Hepatocyte (in vitro differentiated cells): ENCODE measurements around the gene KCP.

Experiments used
- EZH2 ChIP-seq: fragments of 200-600 bp; sonication (generic); IDR thresholded peaks from 2 replicates; pipeline ENCODE4 v1.6.1; 2016; ENCODE audit warnings: antibody characterized with exemption, mild to moderate bottlenecking, borderline replicate concordance
- TF ChIP-seq, protein P1 (sequence below): fragments of 200-600 bp; sonication (generic); IDR thresholded peaks from 2 replicates; pipeline ENCODE4 v1.5.1; 2016; ENCODE audit warnings: antibody characterized with exemption, mild to moderate bottlenecking; ENCODE audit not compliant: poor library complexity

DNA sequence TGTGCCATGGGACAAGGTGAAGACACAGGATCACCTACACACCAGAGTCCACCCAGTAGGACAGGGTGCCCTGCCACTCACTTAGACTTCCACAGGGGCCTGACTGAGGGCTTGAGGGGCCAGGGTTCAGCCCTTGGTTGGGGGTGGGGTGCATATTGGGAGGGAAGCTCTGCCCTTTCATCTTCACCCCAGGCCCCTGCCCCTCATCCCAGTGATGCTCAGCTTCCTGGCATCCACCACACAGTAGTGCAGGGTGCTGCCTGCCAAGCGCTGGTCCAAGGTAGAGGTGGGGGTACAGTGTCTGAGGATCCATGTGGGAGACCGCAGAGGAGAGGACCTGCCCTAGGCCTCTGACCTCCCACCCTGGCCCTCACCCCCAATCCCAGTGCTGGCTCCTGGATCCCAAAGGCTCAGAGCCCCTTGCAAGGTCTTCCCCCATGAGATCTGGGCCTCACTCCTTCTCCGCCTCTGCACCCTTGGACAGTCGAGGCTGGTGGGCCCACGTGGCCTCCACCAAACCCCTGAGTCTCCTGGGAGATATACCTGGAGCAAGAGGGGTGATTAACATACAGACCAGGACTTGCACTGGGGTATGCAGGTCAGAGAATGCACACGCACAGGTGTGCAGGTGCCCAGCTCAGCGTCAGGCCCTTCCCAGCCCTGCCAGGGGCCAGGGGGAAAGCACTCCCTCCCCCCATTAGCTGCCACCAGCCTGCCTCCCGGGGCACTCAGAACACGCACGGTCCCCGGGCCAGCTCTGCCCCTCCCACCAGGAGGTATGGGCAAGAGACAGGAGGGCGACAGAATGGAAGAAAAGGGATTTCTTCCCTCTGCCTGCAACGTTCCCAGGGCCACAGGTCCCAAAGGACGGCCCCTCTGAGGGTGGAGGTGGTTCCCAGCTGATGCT lies 18.6 kb upstream of the KCP start:
- TF ChIP-seq EZH2: no peak
- TF ChIP-seq, protein P1, sequence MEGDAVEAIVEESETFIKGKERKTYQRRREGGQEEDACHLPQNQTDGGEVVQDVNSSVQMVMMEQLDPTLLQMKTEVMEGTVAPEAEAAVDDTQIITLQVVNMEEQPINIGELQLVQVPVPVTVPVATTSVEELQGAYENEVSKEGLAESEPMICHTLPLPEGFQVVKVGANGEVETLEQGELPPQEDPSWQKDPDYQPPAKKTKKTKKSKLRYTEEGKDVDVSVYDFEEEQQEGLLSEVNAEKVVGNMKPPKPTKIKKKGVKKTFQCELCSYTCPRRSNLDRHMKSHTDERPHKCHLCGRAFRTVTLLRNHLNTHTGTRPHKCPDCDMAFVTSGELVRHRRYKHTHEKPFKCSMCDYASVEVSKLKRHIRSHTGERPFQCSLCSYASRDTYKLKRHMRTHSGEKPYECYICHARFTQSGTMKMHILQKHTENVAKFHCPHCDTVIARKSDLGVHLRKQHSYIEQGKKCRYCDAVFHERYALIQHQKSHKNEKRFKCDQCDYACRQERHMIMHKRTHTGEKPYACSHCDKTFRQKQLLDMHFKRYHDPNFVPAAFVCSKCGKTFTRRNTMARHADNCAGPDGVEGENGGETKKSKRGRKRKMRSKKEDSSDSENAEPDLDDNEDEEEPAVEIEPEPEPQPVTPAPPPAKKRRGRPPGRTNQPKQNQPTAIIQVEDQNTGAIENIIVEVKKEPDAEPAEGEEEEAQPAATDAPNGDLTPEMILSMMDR: no peak
